GM23338 (cell line): Measurements from ENCODE around the gene ARID1B. TPM values are rescaled to one million over a fixed set of nuclear protein-coding genes. Genes with fewer than 3 reads are reported as not detected.
A peak's percentile ranks its signal among the peaks of the same experiment; 100 is the strongest.

Source experiments
- ATAC-seq: fragments of 200-7000 bp; cut with Tn5 transposase; 3 replicates; pipeline ENCODE4 v1.9.1; 2020
- DNase-seq: peaks from one replicate; pipeline ENCODE4 v3.0.0-alpha.2; 2015; ENCODE audit warnings: low spot score
- H2AFZ ChIP-seq: fragments of 200-600 bp; sonication (generic); 2 replicates; pipeline ENCODE4 v1.8.0; 2016; ENCODE audit warnings: antibody characterized with exemption, mild to moderate bottlenecking, moderate library complexity
- H3F3A ChIP-seq: fragments of 200-600 bp; sonication (generic); replicated peaks from 2 replicates; pipeline ENCODE4 v1.8.0; 2017; ENCODE audit warnings: antibody characterized with exemption, mixed run types, low read depth
- H3K27ac ChIP-seq: fragments of 200-600 bp; sonication (generic); 2 replicates; pipeline ENCODE4 v1.6.1; 2016; ENCODE audit warnings: low read depth
- H3K27me3 ChIP-seq: fragments of 200-600 bp; sonication (generic); 2 replicates; pipeline ENCODE4 v1.8.0; 2016; ENCODE audit warnings: mild to moderate bottlenecking, mixed run types, moderate library complexity; ENCODE audit not compliant: insufficient read depth
- H3K36me3 ChIP-seq: fragments of 200-600 bp; sonication (generic); 2 replicates; pipeline ENCODE4 v1.8.0; 2016; ENCODE audit warnings: mild to moderate bottlenecking; ENCODE audit not compliant: insufficient read depth
- H3K4me1 ChIP-seq: fragments of 200-600 bp; sonication (generic); 2 replicates; pipeline ENCODE4 v1.8.0; 2016; ENCODE audit warnings: mild to moderate bottlenecking, moderate library complexity; ENCODE audit not compliant: insufficient read depth
- H3K4me2 ChIP-seq: fragments of 200-600 bp; sonication (generic); 2 replicates; pipeline ENCODE4 v1.7.1; 2017; ENCODE audit warnings: mixed run types
- H3K4me3 ChIP-seq: fragments of 200-600 bp; sonication (generic); 2 replicates; pipeline ENCODE4 v1.6.1; 2016; ENCODE audit warnings: mixed run types
- H3K79me2 ChIP-seq: fragments of 200-600 bp; sonication (generic); replicated peaks from 2 replicates; pipeline ENCODE4 v1.8.0; 2017; ENCODE audit warnings: mild to moderate bottlenecking; ENCODE audit not compliant: insufficient read depth
- H3K9me2 ChIP-seq: fragments of 200-600 bp; sonication (generic); 2 replicates; pipeline ENCODE4 v1.8.0; 2017; ENCODE audit not compliant: insufficient read depth
- H4K20me1 ChIP-seq: fragments of 200-600 bp; sonication (generic); replicated peaks from 2 replicates; pipeline ENCODE4 v1.8.0; 2017; ENCODE audit warnings: mild to moderate bottlenecking; ENCODE audit not compliant: insufficient read depth
- H3K27ac Mint-ChIP-seq: 2 replicates; pipeline ENCODE4 v1.8.0; 2020; ENCODE audit warnings: inconsistent platforms, mild to moderate bottlenecking, moderate library complexity, mixed read lengths
- H3K27me3 Mint-ChIP-seq: 3 replicates; pipeline ENCODE4 v1.8.0; 2022; ENCODE audit warnings: low read depth, mild to moderate bottlenecking, moderate library complexity, mixed read lengths, inconsistent platforms; ENCODE audit not compliant: insufficient read depth, poor library complexity
- H3K36me3 Mint-ChIP-seq: 3 replicates; pipeline ENCODE4 v1.8.0; 2021; ENCODE audit warnings: low read depth, mild to moderate bottlenecking, inconsistent platforms, moderate library complexity, mixed read lengths
- H3K4me1 Mint-ChIP-seq: 3 replicates; pipeline ENCODE4 v1.8.0; 2020; ENCODE audit warnings: mild to moderate bottlenecking, inconsistent platforms, mixed read lengths
- H3K4me3 Mint-ChIP-seq: 3 replicates; pipeline ENCODE4 v1.8.0; 2021; ENCODE audit warnings: moderate library complexity, mild to moderate bottlenecking, inconsistent platforms, mixed read lengths
- H3K9me3 Mint-ChIP-seq: 3 replicates; pipeline ENCODE4 v1.8.0; 2020; ENCODE audit warnings: moderate library complexity, mild to moderate bottlenecking, inconsistent platforms, mixed read lengths
- NANOG ChIP-seq: IDR thresholded peaks from 2 replicates; pipeline ENCODE4 v1.6.1; 2016; ENCODE audit warnings: antibody characterized with exemption, borderline replicate concordance
- POLR2AphosphoS5 ChIP-seq: IDR thresholded peaks from 2 replicates; pipeline ENCODE4 v1.6.1; 2016; ENCODE audit warnings: antibody characterized with exemption, low read depth
- STAT1 ChIP-seq: IDR thresholded peaks from one replicate; pipeline ENCODE4 v1.6.1; 2016; ENCODE audit warnings: antibody characterized with exemption; ENCODE audit not compliant: unreplicated experiment
- ZNF114 ChIP-seq: fragments of 250-450 bp; sonication (Bioruptor Pico); IDR thresholded peaks from 2 replicates; pipeline ENCODE4 v1.5.0; 2020; ENCODE audit warnings: mild to moderate bottlenecking, moderate library complexity
- ZNF331 ChIP-seq: fragments of 250-450 bp; sonication (Bioruptor Pico); IDR thresholded peaks from 2 replicates; pipeline ENCODE4 v1.5.0; 2020; ENCODE audit warnings: low read depth, mild to moderate bottlenecking, moderate library complexity
- polyA plus RNA-seq: library from polyadenylated mRNA; unstranded; fragments of >200 nt; fragmentation: Nextera tagmentation; extraction: Ambion mirVana; gene quantifications from 2 replicates; pipeline ENCODE4 v1.2.1, GENCODE V29; 2016
- total RNA-seq: library from RNA; depleted of rRNA; stranded (reverse); fragments of >200 nt; shearing (Covaris generic); gene quantifications from 2 replicates; pipeline ENCODE4 v1.2.3, GENCODE V29; 2014
- TF ChIP-seq, protein P1 (sequence below): fragments of 250-450 bp; sonication (Bioruptor Pico); IDR thresholded peaks from 2 replicates; pipeline ENCODE4 v1.5.0; 2020; ENCODE audit warnings: mild to moderate bottlenecking, moderate library complexity

ARID1B gene
- total and polyA plus RNA-seq, 2 experiments from 2014 or later: 59.3 to 72.2 TPM

DNA sequence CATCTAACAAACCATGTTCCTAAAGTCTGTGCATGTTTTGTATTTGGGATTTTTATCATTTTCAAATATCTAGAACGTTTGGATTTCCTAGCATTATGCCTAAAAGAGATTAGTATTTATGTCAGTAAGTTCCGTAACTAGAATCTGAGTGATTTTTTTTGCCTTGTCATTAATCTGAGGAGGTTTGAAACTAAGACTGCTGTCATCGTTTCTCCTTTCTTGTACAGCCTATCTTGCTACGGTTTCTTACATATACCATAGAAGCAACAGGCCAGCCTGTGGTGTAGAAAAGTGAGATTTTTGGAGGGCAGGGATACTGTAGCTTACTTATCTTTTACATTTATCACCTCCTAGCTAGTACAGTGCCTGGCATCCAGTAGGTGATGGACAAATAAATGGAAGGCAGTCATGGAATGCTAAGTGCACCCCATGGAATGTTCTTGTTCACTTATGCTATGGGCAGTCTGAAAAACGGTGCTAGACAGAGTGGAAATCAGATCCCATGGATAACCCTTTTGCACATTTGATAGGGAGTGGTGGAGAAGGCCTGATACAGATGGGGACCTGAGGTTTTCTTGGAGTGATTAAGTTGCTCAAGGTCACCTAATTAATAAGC lies 93.9 kb downstream of the ARID1B start:
- TF ChIP-seq STAT1: no peak
- TF ChIP-seq ZNF331: no peak
- TF ChIP-seq, protein P1, sequence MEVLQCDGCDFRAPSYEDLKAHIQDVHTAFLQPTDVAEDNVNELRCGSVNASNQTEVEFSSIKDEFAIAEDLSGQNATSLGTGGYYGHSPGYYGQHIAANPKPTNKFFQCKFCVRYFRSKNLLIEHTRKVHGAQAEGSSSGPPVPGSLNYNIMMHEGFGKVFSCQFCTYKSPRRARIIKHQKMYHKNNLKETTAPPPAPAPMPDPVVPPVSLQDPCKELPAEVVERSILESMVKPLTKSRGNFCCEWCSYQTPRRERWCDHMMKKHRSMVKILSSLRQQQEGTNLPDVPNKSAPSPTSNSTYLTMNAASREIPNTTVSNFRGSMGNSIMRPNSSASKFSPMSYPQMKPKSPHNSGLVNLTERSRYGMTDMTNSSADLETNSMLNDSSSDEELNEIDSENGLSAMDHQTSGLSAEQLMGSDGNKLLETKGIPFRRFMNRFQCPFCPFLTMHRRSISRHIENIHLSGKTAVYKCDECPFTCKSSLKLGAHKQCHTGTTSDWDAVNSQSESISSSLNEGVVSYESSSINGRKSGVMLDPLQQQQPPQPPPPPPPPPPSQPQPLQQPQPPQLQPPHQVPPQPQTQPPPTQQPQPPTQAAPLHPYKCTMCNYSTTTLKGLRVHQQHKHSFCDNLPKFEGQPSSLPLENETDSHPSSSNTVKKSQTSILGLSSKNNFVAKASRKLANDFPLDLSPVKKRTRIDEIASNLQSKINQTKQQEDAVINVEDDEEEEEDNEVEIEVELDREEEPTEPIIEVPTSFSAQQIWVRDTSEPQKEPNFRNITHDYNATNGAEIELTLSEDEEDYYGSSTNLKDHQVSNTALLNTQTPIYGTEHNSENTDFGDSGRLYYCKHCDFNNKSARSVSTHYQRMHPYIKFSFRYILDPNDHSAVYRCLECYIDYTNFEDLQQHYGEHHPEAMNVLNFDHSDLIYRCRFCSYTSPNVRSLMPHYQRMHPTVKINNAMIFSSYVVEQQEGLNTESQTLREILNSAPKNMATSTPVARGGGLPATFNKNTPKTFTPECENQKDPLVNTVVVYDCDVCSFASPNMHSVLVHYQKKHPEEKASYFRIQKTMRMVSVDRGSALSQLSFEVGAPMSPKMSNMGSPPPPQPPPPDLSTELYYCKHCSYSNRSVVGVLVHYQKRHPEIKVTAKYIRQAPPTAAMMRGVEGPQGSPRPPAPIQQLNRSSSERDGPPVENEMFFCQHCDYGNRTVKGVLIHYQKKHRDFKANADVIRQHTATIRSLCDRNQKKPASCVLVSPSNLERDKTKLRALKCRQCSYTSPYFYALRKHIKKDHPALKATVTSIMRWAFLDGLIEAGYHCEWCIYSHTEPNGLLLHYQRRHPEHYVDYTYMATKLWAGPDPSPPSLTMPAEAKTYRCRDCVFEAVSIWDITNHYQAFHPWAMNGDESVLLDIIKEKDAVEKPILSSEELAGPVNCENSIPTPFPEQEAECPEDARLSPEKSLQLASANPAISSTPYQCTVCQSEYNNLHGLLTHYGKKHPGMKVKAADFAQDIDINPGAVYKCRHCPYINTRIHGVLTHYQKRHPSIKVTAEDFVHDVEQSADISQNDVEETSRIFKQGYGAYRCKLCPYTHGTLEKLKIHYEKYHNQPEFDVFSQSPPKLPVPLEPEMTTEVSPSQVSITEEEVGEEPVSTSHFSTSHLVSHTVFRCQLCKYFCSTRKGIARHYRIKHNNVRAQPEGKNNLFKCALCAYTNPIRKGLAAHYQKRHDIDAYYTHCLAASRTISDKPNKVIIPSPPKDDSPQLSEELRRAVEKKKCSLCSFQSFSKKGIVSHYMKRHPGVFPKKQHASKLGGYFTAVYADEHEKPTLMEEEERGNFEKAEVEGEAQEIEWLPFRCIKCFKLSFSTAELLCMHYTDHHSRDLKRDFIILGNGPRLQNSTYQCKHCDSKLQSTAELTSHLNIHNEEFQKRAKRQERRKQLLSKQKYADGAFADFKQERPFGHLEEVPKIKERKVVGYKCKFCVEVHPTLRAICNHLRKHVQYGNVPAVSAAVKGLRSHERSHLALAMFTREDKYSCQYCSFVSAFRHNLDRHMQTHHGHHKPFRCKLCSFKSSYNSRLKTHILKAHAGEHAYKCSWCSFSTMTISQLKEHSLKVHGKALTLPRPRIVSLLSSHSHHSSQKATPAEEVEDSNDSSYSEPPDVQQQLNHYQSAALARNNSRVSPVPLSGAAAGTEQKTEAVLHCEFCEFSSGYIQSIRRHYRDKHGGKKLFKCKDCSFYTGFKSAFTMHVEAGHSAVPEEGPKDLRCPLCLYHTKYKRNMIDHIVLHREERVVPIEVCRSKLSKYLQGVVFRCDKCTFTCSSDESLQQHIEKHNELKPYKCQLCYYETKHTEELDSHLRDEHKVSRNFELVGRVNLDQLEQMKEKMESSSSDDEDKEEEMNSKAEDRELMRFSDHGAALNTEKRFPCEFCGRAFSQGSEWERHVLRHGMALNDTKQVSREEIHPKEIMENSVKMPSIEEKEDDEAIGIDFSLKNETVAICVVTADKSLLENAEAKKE (CRISPR knock-in tag): no peak
- TF ChIP-seq POLR2AphosphoS5: no peak
- TF ChIP-seq ZNF114 (CRISPR knock-in tag): no peak
- Histone ChIP-seq H4K20me1 (peaks cover 12% of the 10 kb centered on the region; the same call in 1 of the 2 replicates), H3F3A (no peaks in the 10 kb centered on the region), H3K79me2 (peaks cover 100% of the 10 kb centered on the region), H3K9me2 (no peaks in the 10 kb centered on the region), H3K36me3 (no peaks in the 10 kb centered on the region), H3K27ac (no peak overlapping the region), H3K4me2 (no peak overlapping the region), H3K4me1 (peaks cover 54% of the 10 kb centered on the region), H3K27me3 (no peaks in the 10 kb centered on the region), H2AFZ (no peak overlapping the region), H3K4me3 (no peak overlapping the region)
- peak overlapping the region; percentile 31; the same call in 1 of the 2 replicates for H3K27ac Mint-ChIP-seq
- ATAC-seq: no peak
- peaks cover 15% of the 10 kb centered on the region for H3K27me3 Mint-ChIP-seq
- peaks cover 83% of the 10 kb centered on the region for H3K4me1 Mint-ChIP-seq
- no peaks in the 10 kb centered on the region for H3K36me3 Mint-ChIP-seq
- DNase-seq: no peak
- H3K9me3 Mint-ChIP-seq: no peaks in the 10 kb centered on the region
- H3K4me3 Mint-ChIP-seq: no peak overlapping the region

- Mint-ChIP-seq H3K9me3 (no peaks in the 10 kb centered on the region), H3K36me3 (peaks cover under 1% of the 10 kb centered on the region; the same call in 1 of the 3 replicates), H3K4me1 (peaks cover 74% of the 10 kb centered on the region), H3K27me3 (peaks cover 13% of the 10 kb centered on the region), H3K4me3 (no peak overlapping the region), H3K27ac (peak overlapping the region; percentile 3; the same call in 1 of the 2 replicates)
- no peak overlapping the region for H3K4me2 ChIP-seq
- H3K27ac ChIP-seq: no peak overlapping the region
- peaks cover 16% of the 10 kb centered on the region for H4K20me1 ChIP-seq
- no peak overlapping the region for H2AFZ ChIP-seq
- DNase-seq (no peak), ATAC-seq (no peak)
- no peaks in the 10 kb centered on the region for H3F3A ChIP-seq
- no peaks in the 10 kb centered on the region for H3K36me3 ChIP-seq
- H3K4me3 ChIP-seq: no peak overlapping the region
- H3K4me1 ChIP-seq: peaks cover 36% of the 10 kb centered on the region
- H3K79me2 ChIP-seq: peaks cover 100% of the 10 kb centered on the region
- no peaks in the 10 kb centered on the region for H3K27me3 ChIP-seq
- H3K9me2 ChIP-seq: no peaks in the 10 kb centered on the region
- TF ChIP-seq ZNF331 (no peak), NANOG (no peak)
- TF ChIP-seq, protein P1 (CRISPR knock-in tag): no peak
These were observed 95.7 kb downstream of the ARID1B start for GRCh38 chr6:156872903-156873302.
